Neural cell (in vitro differentiated cells): ENCODE data around the gene TRNAU1AP.

Experiments used
- POLR2AphosphoS5 ChIP-seq: IDR thresholded peaks from 2 replicates; pipeline ENCODE4 v1.6.1; 2012
- REST ChIP-seq: IDR thresholded peaks from 2 replicates; pipeline ENCODE4 v1.6.1; 2012; ENCODE audit warnings: borderline replicate concordance

- TF ChIP-seq POLR2AphosphoS5 (no peak), REST (no peak)
Measured at GRCh38 chr1:28526886-28527285, 26.0 kb upstream of the TRNAU1AP start.
